Chondrocyte (in vitro differentiated cells): Measurements from ENCODE around the gene ADH5. TPM values are rescaled to one million over a fixed set of nuclear protein-coding genes. Genes with fewer than 3 reads are reported as not detected.
A peak's percentile ranks its signal among the peaks of the same experiment; 100 is the strongest.
"Not testable (repeated sequence)": the region's sequence is repeated elsewhere in the genome, so short reads cannot be mapped to it uniquely, and the experiment has no call there.

Experiments used
- DNase-seq: peaks from one replicate; pipeline ENCODE4 v3.0.0; 2021; ENCODE audit warnings: mixed read lengths, low spot score
- H3K27ac Mint-ChIP-seq: one replicate; pipeline ENCODE4 v1.8.0; 2021; ENCODE audit warnings: mild to moderate bottlenecking, moderate library complexity, mixed read lengths; ENCODE audit not compliant: unreplicated experiment
- H3K27me3 Mint-ChIP-seq: 2 replicates; pipeline ENCODE4 v1.8.0; 2021; ENCODE audit warnings: low read depth, mixed read lengths
- H3K36me3 Mint-ChIP-seq: 2 replicates; pipeline ENCODE4 v1.8.0; 2021; ENCODE audit warnings: low read depth, mixed read lengths
- H3K4me1 Mint-ChIP-seq: 2 replicates; pipeline ENCODE4 v1.8.0; 2021; ENCODE audit warnings: low read depth, mild to moderate bottlenecking, mixed read lengths
- H3K4me3 Mint-ChIP-seq: one replicate; pipeline ENCODE4 v1.8.0; 2021; ENCODE audit warnings: mild to moderate bottlenecking, moderate library complexity, mixed read lengths; ENCODE audit not compliant: unreplicated experiment
- H3K9me3 Mint-ChIP-seq: 2 replicates; pipeline ENCODE4 v1.8.0; 2021; ENCODE audit warnings: low read depth, mixed read lengths
- total RNA-seq: library from RNA; stranded (reverse); gene quantifications from 3 replicates; pipeline ENCODE4 v1.2.1, GENCODE V29; 2021
- TF ChIP-seq, protein P1 (sequence below): fragments of 200-600 bp; sonication (generic); IDR thresholded peaks from 2 replicates; pipeline ENCODE4 v1.5.0; 2021; ENCODE audit warnings: antibody characterized with exemption, mild to moderate bottlenecking, moderate library complexity

The ADH5 gene
- total RNA-seq, 1 donor from 2014 or later: 167 TPM

DNA sequence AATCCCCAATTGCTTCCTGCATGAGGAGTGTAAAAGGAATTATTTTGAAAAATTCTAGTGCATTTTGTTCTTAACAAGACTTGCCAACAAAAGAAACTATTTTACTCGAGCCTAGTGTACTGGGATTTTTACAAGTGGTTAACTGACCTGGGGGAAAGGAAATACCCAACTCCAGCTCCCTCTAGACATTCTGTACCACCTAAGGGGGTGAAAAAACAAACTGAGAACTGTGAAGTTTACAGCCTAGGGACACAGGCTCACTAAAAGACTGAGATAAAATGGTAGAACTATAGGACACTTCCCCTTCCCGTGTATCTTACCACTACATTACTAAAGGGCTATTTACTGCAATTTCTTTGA, 2.6 kb upstream of the ADH5 start:
- no peaks in the 10 kb centered on the region for H3K27me3 Mint-ChIP-seq
- TF ChIP-seq, protein P1, sequence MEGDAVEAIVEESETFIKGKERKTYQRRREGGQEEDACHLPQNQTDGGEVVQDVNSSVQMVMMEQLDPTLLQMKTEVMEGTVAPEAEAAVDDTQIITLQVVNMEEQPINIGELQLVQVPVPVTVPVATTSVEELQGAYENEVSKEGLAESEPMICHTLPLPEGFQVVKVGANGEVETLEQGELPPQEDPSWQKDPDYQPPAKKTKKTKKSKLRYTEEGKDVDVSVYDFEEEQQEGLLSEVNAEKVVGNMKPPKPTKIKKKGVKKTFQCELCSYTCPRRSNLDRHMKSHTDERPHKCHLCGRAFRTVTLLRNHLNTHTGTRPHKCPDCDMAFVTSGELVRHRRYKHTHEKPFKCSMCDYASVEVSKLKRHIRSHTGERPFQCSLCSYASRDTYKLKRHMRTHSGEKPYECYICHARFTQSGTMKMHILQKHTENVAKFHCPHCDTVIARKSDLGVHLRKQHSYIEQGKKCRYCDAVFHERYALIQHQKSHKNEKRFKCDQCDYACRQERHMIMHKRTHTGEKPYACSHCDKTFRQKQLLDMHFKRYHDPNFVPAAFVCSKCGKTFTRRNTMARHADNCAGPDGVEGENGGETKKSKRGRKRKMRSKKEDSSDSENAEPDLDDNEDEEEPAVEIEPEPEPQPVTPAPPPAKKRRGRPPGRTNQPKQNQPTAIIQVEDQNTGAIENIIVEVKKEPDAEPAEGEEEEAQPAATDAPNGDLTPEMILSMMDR: no peak
- peak overlapping the region; percentile 57 for H3K4me3 Mint-ChIP-seq
- no peaks in the 10 kb centered on the region for H3K36me3 Mint-ChIP-seq
- no peak for DNase-seq
- peaks cover 49% of the 10 kb centered on the region for H3K4me1 Mint-ChIP-seq
- no peaks in the 10 kb centered on the region for H3K9me3 Mint-ChIP-seq
- H3K27ac Mint-ChIP-seq: peak overlapping the region; percentile 86

DNA sequence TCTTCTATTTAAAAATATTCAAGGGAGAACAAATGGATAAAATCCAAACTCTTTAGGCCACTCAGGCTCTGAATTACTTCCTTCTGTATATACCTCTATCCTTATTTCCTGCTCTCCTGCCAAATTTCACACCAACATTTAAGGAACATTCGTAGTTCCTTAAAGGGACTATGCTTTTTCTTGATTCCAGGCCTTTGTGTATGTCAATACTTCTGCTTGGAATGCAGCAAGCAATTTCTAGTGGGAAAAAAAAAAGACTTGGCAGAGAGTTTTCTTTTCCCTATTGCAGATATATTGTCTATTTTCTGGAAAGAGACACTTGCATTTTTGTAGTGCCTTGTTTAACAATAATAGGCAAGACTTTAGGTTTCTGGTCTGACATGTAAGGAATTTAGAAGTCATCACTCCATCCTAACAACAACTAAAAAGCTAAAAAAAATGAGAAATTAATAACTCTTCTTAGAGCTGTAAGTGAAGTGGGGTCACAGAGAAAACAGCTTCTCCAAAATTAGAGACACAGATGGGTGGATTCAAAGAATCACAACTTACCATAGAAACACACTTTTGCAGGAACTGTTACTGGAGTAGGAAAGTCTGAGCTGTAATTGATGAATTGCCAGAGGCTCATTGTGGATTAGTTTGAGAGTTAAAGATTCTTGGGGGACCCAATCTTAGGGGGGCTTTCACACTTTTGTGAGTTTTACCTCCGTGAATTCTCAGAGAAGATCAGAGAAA, 2.1 kb upstream of the ADH5 start:
- Mint-ChIP-seq H3K9me3 (no peaks in the 10 kb centered on the region), H3K27ac (peak overlapping the region; percentile 86), H3K36me3 (no peaks in the 10 kb centered on the region), H3K4me1 (peaks cover 51% of the 10 kb centered on the region), H3K4me3 (peak overlapping the region; percentile 57), H3K27me3 (no peaks in the 10 kb centered on the region)
- TF ChIP-seq, protein P1: no peak
- DNase-seq: no peak

DNA sequence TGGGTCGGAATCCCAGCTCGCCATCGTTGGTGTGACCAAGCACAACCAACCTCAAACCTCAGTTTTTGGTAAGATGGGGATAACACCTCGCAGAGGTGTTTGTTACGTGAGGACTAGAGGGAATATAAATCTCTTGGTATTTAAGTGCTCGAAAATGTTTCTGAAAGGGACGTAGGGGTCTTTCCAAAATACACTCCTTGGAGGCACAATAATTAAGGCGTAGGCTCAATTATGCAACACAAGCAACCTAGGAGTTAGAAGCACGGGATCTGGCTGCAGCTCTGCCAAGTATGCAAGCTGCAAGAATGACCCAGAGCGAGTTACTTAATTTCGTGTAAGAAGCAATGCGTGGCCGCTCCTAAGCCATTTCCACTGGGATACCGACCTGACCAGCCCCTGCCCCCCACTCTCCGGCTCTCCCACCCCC, 552 bp downstream of the ADH5 start:
- Mint-ChIP-seq H3K27me3 (no peaks in the 10 kb centered on the region), H3K4me1 (peaks cover 61% of the 10 kb centered on the region), H3K9me3 (no peaks in the 10 kb centered on the region), H3K36me3 (peaks cover 10% of the 10 kb centered on the region), H3K27ac (peak overlapping the region; percentile 99), H3K4me3 (peak overlapping the region; percentile 86)
- no peak for DNase-seq
- TF ChIP-seq, protein P1: no peak

DNA sequence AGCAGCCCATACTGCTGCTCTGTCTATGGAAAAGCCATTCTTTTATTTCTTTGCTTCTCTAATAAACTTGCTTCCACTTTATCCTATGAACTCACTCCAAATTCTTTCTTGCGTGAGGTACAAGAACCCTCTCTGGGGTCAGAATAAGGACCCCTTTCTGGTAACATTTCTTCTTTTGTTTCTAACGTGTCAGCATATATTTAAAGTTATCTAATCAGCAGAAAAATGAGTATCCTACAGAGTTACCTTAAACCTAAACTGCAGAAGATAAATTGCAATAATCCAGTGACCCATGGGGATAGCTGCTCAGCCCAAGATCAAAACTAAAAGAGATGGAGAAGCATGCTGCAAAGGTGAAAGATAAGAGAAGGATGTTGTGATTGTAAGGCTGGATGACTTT, 4.0 kb downstream of the ADH5 start:
- TF ChIP-seq, protein P1: no peak
- H3K9me3 Mint-ChIP-seq: no peaks in the 10 kb centered on the region
- no peaks in the 10 kb centered on the region for H3K27me3 Mint-ChIP-seq
- no peak overlapping the region for H3K27ac Mint-ChIP-seq
- DNase-seq: no peak
- peaks cover 36% of the 10 kb centered on the region for H3K4me1 Mint-ChIP-seq
- peaks cover 30% of the 10 kb centered on the region for H3K36me3 Mint-ChIP-seq
- no peak overlapping the region for H3K4me3 Mint-ChIP-seq

DNA sequence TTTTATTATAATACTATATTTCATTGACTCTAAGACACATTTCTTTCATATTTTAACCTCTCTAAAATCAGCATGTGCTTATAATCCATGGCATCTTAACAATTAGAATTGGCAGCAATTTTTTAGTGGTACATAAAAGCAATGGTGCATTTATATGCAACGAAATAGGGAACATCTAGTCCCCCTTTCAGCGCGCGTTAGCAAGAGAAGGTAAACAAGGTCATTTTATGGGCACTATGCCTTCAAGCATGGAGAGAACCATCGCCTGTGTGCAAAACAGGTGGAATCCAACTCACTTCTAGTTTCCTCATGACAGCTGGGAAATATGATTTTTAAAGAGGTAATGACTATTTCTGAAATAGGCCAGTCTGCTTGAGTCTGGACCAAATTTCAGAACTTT, 6.4 kb downstream of the ADH5 start:
- no peak for DNase-seq
- no peak overlapping the region for H3K4me3 Mint-ChIP-seq
- peaks cover 39% of the 10 kb centered on the region for H3K36me3 Mint-ChIP-seq
- H3K27me3 Mint-ChIP-seq: no peaks in the 10 kb centered on the region
- peaks cover 24% of the 10 kb centered on the region for H3K4me1 Mint-ChIP-seq
- H3K9me3 Mint-ChIP-seq: no peaks in the 10 kb centered on the region
- H3K27ac Mint-ChIP-seq: no peak overlapping the region
- TF ChIP-seq, protein P1: no peak

DNA sequence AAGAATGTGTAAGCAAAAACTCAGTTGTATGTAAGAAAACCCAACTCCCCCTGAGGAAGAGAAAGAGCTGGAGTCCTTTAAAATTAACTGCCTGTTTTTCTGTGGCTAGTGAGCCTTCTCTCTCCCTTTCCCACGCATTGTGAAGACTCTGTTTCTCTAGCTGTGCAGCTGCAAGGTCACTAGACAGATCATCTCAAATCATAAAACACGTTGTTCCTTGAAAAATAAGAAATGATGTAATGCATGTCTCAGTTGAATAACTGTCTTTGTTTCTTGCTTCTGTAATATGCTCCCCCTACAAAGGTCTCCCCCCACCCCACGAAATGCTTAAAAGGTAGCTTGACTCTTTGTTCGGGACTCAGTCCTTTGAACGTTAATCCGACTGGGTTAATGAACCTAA, 7.7 kb downstream of the ADH5 start:
- not testable (repeated sequence) for DNase-seq, H3K9me3 Mint-ChIP-seq, H3K27me3 Mint-ChIP-seq, H3K4me3 Mint-ChIP-seq
- H3K27ac Mint-ChIP-seq: peak overlapping the region; percentile 13
- H3K36me3 Mint-ChIP-seq: peaks cover 45% of the 10 kb centered on the region
- H3K4me1 Mint-ChIP-seq: peaks cover 14% of the 10 kb centered on the region
